Adrenal gland (tissue), 12 donors: Measurements from ENCODE around the gene ALX4. TPM values are rescaled to one million over a fixed set of nuclear protein-coding genes. Genes with fewer than 3 reads are reported as not detected.

Experiments
- DNase-seq, 7 donors: peaks; one replicate each; pipeline ENCODE4 v3.0.0-alpha.2; 2019 to 2020
- H3K27ac ChIP-seq, 5 donors: fragments of 200-600 bp; sonication (generic) in 4 of 5; 1 replicate in 3 of 5; 2 replicates in 2 of 5; pipeline versions ENCODE4 v1.5.1 to v1.8.0; 2016 to 2020; ENCODE audit warnings: mild to moderate bottlenecking in 1 of 5
- H3K27me3 ChIP-seq: fragments of 200-600 bp; 2 replicates; pipeline ENCODE4 v1.8.0; 2021
- H3K36me3 ChIP-seq, 2 donors: fragments of 200-600 bp; replicated peaks in 1 of 2; 1 replicate in 1 of 2; 2 replicates in 1 of 2; pipeline versions ENCODE4 v1.5.1 to v1.8.0; 2018 to 2022
- H3K4me1 ChIP-seq, 2 donors: fragments of 200-600 bp; replicated peaks in 1 of 2; 1 replicate in 1 of 2; 2 replicates in 1 of 2; pipeline versions ENCODE4 v1.5.1 to v1.8.0; 2018 to 2021
- H3K4me3 ChIP-seq, 4 donors: fragments of 200-600 bp; sonication (generic) in 3 of 4; one replicate each; pipeline ENCODE4 v1.5.1; 2016 to 2018
- H3K9me3 ChIP-seq, 3 donors: fragments of 200-600 bp; sonication (generic) in 1 of 3; replicated peaks in 1 of 3; 1 replicate in 2 of 3; 2 replicates in 1 of 3; pipeline versions ENCODE4 v1.5.1 to v1.8.0; 2016 to 2021
- POLR2A ChIP-seq, 2 donors: fragments of 450-650 bp; IDR thresholded peaks; one replicate each; pipeline ENCODE4 v1.6.1; 2017; ENCODE audit warnings: antibody characterized with exemption in 2 of 2, mild to moderate bottlenecking in 2 of 2, moderate library complexity in 1 of 2
- WGBS, 4 donors: extraction: QIAGEN DNeasy Blood & Tissue Kit in 2 of 4; methylation state at CpG; one replicate each; pipeline versions ENCODE4 v1.1.5 to v1.1.7; 2013 to 2017; 5-methylcytosine and 5-hydroxymethylcytosine counted together
- intact Hi-C, 2 donors: fragments of 100-400 bp; cut with DNase I; formaldehyde crosslinking; loops; one replicate each; pipeline versions ENCODE4 v1.14.1 to v1.15.0; 2022 to 2023
- polyA plus RNA-seq, 3 donors: library from polyadenylated mRNA; stranded (reverse); fragments of 200-250 nt in 2 of 3; fragments of 350-450 nt in 1 of 3; fragmentation: Illumina TruSeq in 1 of 3; extraction: RNeasy Lipid Tissue Mini Kit (QIAGEN cat#74804) in 1 of 3; gene quantifications; one replicate each; pipeline ENCODE4 v1.2.3, GENCODE V29; 2013 to 2014
- total RNA-seq, 9 donors: library from RNA; depleted of rRNA in 4 of 9; stranded (reverse); fragments of >200 nt in 4 of 9; fragments of 120-200 nt in 1 of 9; fragmentation: NEBNext Ultra II Directional in 1 of 9; extraction: Animal tissue kit (Norgen Biotek cat#: 25700) in 1 of 9; gene quantifications; one replicate each; pipeline versions ENCODE4 v1.1.0 to v1.2.4, GENCODE V29; 2013 to 2023
- TF ChIP-seq, protein P1 (sequence below), 6 experiments: fragments of 450-650 bp in 4 of 6; fragments of 200-600 bp in 2 of 6; sonication (generic) in 1 of 6; IDR thresholded peaks; 1 replicate in 5 of 6; 2 replicates in 1 of 6; pipeline versions ENCODE4 v1.5.1 to v1.8.0; 2016 to 2021; ENCODE audit warnings: antibody characterized with exemption in 6 of 6, mild to moderate bottlenecking in 2 of 6, moderate library complexity in 1 of 6
- donor health status: healthy with polysubstance abuse.
- donor health status: Bipolar disorder and iron deficiency.
- donor health status: DM: yes; HTN: yes; CAD: no.
- donor health status: DM: no; HTN: no; CAD: no.
- donor health status: DM: no; HTN: no; CAD: no.
- donor health status: DM: yes; HTN: yes; CAD: no.

ALX4 gene
- total and polyA plus RNA-seq, 12 donors: 0.03 to 0.06 TPM; not detected in 10

DNA sequence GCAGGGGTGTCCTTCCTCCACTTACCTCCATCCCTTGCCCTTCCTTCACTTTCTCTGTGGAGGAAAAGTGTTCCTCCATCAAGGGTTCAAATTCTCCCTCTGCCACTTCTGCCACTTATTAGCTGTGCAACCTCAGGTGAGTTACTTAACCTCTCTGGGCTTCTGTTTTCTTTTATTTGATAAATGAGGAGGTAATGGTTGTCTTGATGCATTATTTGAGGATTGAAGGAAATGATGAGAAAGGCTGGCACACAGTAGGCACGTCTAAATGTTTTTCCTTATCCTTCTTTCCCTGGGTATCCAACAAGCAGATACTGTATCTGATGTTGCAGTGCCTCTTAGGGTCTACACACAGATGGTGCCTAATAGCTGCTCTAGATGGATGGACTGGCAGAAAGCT lies 14.3 kb upstream of the ALX4 start:
- no peak overlapping the region for H3K27ac ChIP-seq
- no peak overlapping the region for H3K4me3 ChIP-seq
- intact Hi-C loops: no loop called here
- no peaks in the 10 kb centered on the region for H3K4me1 ChIP-seq
- no peaks in the 10 kb centered on the region for H3K36me3 ChIP-seq
- TF ChIP-seq, protein P1, sequence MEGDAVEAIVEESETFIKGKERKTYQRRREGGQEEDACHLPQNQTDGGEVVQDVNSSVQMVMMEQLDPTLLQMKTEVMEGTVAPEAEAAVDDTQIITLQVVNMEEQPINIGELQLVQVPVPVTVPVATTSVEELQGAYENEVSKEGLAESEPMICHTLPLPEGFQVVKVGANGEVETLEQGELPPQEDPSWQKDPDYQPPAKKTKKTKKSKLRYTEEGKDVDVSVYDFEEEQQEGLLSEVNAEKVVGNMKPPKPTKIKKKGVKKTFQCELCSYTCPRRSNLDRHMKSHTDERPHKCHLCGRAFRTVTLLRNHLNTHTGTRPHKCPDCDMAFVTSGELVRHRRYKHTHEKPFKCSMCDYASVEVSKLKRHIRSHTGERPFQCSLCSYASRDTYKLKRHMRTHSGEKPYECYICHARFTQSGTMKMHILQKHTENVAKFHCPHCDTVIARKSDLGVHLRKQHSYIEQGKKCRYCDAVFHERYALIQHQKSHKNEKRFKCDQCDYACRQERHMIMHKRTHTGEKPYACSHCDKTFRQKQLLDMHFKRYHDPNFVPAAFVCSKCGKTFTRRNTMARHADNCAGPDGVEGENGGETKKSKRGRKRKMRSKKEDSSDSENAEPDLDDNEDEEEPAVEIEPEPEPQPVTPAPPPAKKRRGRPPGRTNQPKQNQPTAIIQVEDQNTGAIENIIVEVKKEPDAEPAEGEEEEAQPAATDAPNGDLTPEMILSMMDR (IDR thresholded peaks at IDR 0.05): no peak
- no peak for TF ChIP-seq POLR2A (IDR thresholded peaks at IDR 0.05)
- no peak for DNase-seq
- no peaks in the 10 kb centered on the region for H3K9me3 ChIP-seq
- H3K27me3 ChIP-seq: peaks cover 87% of the 10 kb centered on the region
- 11 to 40% (median 30%) methylated on average over 1 of the region's 1 CpG for WGBS, 4 donors

DNA sequence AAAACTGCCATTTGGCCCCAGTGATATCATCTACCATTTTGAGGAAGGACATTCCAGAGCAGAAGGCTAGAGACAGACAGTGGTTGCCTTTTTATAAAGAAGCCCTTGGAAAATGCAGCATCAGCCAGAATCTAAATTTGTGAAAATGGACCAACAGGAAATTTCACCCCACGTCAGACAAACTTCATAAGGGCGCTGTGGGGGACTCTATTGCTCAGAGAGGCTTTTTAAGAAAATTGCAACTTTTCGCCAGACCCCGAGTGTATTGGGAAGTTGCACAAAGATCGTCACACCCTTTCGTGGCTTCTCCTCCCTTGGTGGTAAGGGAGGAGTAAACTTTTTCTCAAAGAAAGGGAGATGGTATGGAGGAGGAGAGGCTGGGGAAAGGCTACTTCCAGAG lies 12.3 kb upstream of the ALX4 start:
- 12 to 20% (median 15%) methylated on average over 6 of the region's 6 CpGs for WGBS, 4 donors
- Histone ChIP-seq H3K4me3 (no peak overlapping the region), H3K36me3 (no peaks in the 10 kb centered on the region), H3K27ac (no peak overlapping the region), H3K27me3 (peaks cover 90% of the 10 kb centered on the region), H3K4me1 (peaks cover 0 to under 1% of the 10 kb centered on the region in 2 donors), H3K9me3 (no peaks in the 10 kb centered on the region)
- intact Hi-C loops: no loop called here
- no peak for DNase-seq
- TF ChIP-seq, protein P1 (IDR thresholded peaks at IDR 0.05): no peak
- TF ChIP-seq POLR2A (IDR thresholded peaks at IDR 0.05): no peak

DNA sequence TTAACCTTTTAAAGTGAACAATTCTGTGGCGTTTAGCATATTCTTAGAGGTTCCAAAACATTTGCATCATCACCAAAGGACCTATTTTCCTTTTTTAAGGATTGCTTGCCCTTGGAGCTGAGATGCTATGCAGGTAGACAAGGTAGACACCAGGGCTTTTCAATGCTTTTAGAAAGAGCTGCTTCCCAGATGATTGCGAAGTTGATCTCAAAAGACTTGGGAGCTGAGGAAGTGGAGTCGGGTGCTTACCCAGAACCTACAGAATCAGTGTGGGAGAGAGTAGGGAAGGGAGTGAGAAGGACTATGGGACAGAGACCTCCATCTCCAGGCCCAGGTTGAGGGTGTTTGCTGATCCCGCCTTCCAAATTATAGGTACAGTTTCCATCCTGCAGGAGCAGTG lies 11.1 kb upstream of the ALX4 start:
- no peak for DNase-seq
- no peak overlapping the region for H3K4me3 ChIP-seq
- H3K4me1 ChIP-seq: peaks cover 5 to 12% of the 10 kb centered on the region in 2 donors
- H3K9me3 ChIP-seq: no peaks in the 10 kb centered on the region
- intact Hi-C loops: no loop called here
- H3K36me3 ChIP-seq: no peaks in the 10 kb centered on the region
- peaks cover 93% of the 10 kb centered on the region for H3K27me3 ChIP-seq
- whole genome bisulfite sequencing, 4 donors: 9 to 17% (median 11%) methylated on average over 4 of the region's 4 CpGs
- TF ChIP-seq, protein P1 (IDR thresholded peaks at IDR 0.05): no peak
- TF ChIP-seq POLR2A (IDR thresholded peaks at IDR 0.05): no peak
- H3K27ac ChIP-seq: no peak overlapping the region

DNA sequence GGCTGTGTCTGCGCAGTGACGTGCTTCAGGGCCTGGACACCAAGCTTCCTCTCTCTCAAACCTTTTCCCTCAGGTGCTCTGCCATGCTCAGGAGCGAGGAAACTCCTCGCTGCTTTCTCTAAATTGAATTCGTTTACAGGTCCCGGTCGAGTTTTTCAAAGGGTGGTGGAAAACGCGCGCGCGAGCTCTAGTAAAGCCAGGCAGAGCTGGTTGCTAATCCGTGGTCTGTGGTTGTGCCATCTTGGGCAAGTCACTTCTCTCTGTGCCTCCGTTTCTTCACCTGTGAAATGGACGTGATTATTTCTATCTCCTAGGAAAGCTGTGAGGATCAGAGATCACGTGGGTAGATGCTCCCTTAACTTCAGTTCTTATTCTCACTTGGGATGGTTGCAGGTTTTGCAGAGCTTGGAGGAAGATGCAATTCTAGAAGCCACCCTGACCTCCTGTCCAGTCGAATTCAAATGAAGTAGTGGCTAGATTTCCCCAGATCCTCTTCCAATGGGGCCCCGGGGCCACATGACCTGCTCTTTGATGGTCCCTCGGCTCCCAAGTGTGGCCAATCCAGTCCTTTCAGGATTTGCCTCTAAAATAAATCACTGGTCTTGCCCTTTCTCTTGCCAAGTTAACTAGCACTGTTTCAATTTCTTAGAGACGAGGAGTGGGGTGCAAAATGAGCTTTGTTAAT lies 10.5 kb upstream of the ALX4 start:
- Histone ChIP-seq H3K4me1 (peaks cover 8 to 16% of the 10 kb centered on the region in 2 donors), H3K9me3 (no peaks in the 10 kb centered on the region), H3K27ac (no peak overlapping the region), H3K4me3 (no peak overlapping the region), H3K27me3 (peaks cover 94% of the 10 kb centered on the region), H3K36me3 (no peaks in the 10 kb centered on the region)
- DNase-seq: no peak
- 6 to 11% (median 6%) methylated on average over 17 to 20 of the region's 20 CpGs for WGBS, 4 donors
- intact Hi-C loops: no loop called here
- TF ChIP-seq POLR2A (IDR thresholded peaks at IDR 0.05): no peak
- TF ChIP-seq, protein P1 (IDR thresholded peaks at IDR 0.05): no peak
